ENCODE measurements around the gene RPL11.

DNA sequence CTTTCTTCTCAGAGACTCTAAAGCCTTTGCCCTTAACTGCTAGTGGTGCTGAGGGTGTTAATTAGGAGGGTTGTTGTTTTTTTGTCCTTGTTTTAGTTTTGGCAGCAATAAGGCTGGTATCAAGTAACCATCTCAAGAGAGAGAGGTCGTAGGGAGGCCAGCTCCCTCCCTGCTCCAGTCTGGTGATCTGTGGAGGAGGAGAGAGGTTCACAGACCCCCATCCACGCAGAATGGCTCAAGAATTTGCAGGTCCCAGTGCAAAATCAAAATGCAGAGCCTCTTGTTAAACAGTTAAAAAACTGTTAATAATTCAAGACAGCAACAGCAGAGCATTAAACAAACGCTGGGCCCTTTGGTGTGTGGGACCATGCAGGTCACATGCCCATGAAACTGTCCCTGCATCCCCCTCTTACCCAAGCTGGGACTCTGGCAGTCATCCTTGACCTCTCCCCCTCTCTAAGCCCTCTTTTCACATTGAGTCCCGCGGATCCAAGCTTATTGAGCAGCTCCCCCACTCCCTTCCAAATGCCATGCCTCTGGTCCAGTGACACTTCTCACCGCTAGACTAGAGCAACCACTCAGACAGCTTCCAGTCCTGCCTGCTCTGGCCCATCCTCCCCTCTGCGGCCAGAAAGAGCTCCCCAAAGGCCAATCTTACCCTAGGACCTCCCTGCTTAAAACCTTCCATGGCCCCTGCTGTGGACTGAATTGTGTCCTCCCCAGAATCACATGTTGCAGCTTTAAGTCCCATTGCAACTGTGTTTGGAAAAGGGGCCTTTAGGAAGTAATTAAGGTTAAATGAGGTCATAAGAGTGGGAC lies 47.7 kb upstream of the RPL11 start:
- TF ChIP-seq CTCF (IDR thresholded peaks at IDR 0.05) (no peak), POLR2A (IDR thresholded peaks at IDR 0.05) (no peak), POLR2AphosphoS5 (IDR thresholded peaks at IDR 0.05; ENCODE audit: insufficient read depth in 1 of 2, low read depth in 1 of 2) (no peak)
